Measurements from ENCODE around the gene CTSF.
A peak's percentile ranks its signal among the peaks of the same experiment; 100 is the strongest.
"Not testable (repeated sequence)": the region's sequence is repeated elsewhere in the genome, so short reads cannot be mapped to it uniquely, and the experiment has no call there.

CTSF gene

DNA sequence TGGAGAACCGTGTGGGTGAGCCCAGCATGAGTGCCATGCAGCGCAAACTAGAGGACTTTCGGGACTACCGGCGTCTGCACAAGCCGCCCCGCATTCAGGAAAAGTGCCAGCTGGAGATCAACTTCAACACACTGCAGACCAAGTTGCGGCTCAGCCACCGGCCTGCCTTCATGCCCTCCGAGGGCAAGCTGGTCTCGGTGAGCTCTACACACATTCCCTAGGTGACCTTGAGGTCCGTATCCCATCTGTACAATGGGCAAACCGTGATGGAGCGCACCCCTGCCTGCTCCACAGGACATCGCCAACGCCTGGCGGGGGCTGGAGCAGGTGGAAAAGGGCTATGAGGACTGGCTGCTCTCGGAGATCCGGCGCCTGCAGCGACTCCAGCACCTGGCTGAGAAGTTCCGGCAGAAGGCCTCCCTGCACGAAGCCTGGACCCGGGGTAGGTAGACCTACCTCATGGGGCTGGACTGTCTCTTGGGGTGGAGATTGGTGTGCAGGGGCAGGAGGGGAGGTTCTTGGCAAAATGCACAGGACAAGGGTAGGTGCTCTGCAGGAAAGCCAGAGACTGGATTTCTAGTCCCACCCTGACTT lies 10.6 kb downstream of the CTSF start:
- no peak for DNase-seq

GRCh38 chr11:66556086-66556485 lies 12.3 kb downstream of the CTSF start:
- DNase-seq = no peak

DNA sequence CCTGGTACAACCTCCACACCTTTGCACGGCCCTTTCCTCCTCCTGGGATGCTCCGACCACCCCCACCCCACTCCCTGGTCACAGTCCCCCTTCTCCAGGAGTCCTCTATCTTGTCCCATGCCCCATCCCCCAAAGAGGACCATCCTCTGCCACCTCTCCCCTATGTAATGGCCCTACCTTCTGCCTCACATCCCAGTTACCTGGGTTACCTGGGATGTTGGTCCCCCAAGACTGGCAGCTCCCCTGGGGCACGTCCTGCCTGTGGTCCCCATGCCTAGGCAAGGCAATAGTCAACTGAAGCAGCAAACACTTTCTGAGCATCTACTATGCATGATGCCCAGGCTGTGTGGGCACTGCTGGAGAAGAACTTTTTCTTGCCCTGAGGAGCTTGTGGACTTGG lies 13.0 kb downstream of the CTSF start:
- no peak for DNase-seq

DNA sequence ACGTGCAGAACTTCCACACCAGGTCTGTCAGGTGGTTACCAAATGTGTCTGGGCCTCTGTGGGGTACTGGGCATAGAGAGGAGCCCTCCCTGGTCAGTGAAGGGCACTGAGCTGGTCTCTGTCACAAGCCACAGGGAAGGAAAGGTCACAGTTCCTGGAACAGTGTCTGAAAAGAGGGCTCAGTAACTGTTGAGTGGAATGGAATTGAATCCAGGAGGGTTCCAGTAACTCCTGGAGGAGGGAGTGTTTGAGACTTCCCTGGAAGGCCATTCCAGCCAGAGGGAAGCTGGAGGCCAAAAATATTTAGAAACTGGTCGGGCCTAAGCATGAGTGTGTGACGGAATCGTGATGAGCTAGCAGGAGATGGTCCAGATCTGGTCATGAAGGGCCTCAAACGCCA lies 13.8 kb downstream of the CTSF start:
- DNase-seq = no peak

DNA sequence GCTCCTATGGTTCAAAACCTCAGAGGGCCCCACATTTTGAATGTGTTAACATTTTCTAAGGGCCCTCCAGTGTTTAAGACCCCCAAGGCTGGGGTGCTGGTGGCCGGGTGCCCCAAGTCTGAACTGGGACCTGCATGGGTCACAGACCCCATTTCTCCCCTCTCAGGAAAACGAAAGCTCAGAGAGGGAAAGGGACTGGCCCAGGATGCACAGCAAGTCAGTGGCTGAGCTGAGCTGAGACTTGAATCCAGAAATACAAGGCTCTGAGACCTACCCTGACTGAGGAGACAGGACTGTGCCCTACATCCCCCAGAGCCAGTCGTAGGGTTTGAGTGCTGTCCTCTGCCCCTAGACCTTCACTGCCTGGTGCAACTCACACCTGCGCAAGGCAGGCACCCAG lies 17.5 kb downstream of the CTSF start:
- DNase-seq = no peak

- no peak for DNase-seq
Observed at GRCh38 chr11:66549696-66550095, 18.7 kb downstream of the CTSF start.

DNA sequence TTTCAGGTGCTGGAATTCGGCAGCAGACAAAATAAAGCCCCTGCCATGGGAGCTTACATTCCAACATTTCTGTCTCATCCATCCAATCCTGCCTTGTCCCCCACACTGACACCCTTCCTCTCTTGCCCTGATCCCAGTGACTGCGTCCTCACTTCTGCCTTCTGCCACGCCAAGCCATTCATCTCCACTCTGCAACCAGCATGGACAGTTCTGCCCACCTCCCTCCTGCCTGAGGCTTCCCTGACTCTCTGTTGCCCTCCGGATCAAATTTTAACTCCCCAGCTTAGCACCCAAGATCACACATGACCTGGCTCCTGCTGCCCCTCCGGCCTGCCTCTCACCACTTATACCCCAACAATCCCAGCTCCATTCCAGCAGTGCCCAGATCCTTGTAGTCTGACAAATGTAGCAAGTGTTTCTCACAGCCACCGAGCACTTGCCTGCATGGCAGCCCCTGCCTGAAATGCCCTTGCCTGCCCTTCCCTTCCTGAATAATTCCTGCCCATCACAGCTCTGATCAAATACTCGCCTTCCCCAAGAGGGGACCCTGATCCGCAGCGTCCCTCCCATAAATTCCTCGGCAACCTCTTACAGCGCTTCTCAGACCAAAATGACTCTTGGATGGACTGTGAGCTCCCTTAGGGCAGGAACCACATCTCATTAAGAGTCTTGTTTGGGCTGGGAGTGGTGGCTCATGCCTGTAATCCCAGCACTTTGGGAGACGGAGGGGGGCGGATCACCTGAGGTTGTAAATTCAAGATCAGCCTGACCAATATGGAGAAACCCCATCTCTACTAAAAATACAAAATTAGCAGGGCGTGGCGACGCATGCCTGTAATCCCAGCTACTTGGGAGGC lies 19.4 kb downstream of the CTSF start:
- DNase-seq = no peak

DNA sequence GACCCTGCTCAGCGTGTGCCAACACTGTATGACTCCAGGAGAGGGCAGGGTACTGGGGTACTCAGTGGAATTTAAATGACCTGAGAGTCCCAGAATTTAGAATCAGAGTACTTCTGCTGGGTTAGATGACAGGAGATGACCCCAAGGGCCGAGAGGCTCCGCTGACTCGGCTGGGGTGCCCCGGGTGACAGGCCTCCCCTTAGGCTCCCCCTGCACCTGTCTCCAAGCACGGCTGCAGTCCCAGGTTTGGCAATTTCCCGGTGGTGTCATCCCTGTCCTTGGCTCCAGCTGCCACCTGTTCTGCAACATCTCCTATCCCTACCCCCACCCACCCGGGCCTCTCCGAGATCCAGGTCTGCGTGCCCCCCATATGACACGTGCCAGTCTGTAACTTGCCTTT lies 20.4 kb downstream of the CTSF start:
- no peak for DNase-seq

DNA sequence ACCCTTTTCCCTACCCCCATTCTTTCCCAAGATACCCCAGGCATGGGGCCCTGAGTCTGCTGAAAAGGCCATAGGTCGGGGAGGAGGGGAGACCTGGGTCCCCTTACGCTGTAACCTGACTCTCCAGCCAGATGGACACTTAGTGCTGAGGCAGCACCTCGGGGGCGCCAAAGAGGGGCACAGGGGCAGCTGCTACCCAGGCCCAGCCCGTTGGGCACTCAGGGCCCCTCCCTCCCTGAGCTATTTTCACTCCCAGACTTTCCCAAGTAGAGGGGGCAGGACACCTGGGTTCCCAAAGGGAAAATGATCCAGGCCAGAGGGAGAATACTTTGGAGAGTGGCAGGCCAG lies 20.8 kb downstream of the CTSF start:
- DNase-seq = no peak

- DNase-seq = no peak
Observed at GRCh38 chr11:66546966-66547661, 21.3 kb downstream of the CTSF start.

GRCh38 chr11:66546368-66546965 lies 21.9 kb downstream of the CTSF start, which contains the start of gene ACTN3:
TSS of gene ACTN3 (plus strand) at chr11:66546903. CDS start at chr11:66546938, 35 bp downstream.
- no peak for DNase-seq

DNA sequence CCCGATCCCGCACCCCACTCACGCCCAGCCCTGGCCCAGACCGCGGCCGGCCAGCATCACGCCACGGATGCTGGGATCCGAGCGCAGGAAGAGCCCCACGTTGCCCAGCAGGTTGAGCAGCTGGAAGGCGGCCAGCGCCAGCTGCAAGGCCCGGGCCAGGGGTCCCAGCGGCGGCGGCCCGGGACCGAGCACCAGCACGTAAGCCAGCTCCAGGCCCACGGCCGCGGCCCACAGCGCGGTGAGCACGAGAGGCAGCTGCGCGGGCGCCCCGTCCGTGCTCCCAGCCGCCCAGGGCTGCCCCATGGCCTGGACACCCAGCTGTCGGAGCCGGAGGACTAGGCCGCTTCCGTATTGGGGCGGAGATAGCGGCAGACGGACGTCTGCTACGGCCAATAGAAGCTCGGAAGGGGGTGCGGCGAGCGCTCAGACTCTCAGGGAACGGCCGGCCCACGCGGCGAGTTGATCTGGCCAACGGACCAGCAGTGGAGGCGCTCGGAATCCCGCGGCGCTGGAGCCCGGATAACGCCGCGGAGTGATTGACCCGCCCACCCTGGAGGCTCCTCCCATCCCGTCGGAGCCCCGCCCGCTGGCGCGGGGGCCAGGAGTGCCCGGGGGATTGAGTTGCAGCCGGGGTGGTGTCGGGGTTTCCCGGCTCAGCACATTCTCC lies 22.6 kb downstream of the CTSF start, which contains the start of gene ZDHHC24:
Gene ZDHHC24, minus strand, starts transcription at position 348 of the 667 bp plus-strand sequence. Its CDS starts 45 bp downstream, at position 303.
- peak; percentile 82 for DNase-seq

DNA sequence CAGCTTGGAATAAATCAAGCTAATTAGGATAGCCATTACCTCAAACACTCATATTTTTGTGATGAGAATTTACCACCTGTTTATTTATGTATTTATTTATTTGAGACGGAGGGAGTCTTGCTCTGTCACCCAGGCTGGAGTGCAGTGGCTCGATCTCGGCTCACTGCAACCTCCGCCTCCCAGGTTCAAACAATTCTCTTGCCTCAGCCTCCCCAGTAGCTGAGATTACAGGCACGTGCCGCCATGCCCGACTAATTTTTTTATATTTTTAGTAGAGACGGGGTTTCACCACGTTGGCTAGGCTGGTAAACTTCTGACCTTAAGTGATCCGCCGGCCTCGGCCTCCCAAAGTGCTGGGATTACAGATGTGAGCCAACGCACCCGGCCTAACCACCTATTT lies 23.5 kb downstream of the CTSF start:
- not testable (repeated sequence) for DNase-seq

- peak; percentile 40 for DNase-seq
Observed at GRCh38 chr11:66543263-66544107, 24.9 kb downstream of the CTSF start.

- no peak for DNase-seq
Observed at GRCh38 chr11:66542362-66542761, 26.0 kb downstream of the CTSF start.

DNA sequence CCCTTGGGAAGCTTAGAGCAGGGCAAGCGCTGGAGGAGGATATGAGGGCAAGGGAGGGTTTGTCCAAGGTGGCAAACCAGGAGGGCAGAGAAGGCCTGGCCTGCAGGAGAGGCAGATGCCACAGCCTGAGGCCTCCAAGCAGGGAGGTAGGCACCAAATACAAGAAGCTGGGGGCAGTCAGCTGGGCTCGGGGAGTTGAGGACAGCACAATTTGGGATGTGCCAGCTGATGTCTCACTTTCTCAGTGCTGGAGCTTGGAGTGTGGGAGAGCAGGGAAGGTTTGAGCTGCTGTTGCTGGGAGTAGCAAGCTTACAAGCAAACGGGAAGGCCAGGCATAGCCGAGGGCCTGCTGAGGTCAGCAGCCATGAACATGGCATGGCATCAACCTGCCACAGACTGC lies 26.5 kb downstream of the CTSF start:
- DNase-seq = no peak

DNA sequence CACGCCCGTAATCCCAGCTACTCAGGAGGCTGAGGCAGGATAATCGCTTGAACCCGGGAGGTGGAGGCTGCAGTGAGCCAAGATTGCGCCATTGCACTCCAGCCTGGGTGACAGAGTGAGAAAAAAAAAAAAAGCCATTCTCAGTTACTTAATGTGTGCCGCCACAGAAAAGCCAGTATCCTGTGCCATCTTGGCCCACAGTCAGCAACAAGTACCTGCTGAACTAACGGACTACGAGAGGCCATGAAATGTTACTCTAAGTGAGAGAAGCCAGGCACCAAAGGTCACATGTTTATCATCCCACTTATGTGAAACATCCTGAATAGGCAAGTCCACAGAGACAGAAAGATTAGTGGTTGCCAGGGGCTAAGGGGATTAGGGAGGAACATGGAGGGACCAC lies 27.8 kb downstream of the CTSF start:
- DNase-seq = not testable (repeated sequence)

DNA sequence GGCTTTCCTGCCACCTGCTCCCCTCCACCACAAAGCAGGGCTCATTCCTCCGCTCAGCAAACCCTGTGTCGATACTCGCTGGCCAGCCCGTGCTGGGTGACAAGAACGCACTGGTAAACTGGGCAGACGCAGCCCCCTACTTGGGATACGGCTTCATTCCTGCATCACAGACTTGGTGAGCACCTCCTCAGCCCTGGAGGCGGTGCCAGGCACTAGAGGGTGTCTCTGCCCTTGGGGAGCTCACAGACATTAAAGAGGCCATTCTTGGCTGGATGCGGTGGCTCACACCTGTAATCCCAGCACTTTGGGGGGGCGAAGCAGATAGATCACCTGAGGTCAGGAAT lies 28.6 kb downstream of the CTSF start:
- DNase-seq = no peak

GRCh38 chr11:66539170-66539869 lies 29.1 kb downstream of the CTSF start:
- DNase-seq = no peak

DNA sequence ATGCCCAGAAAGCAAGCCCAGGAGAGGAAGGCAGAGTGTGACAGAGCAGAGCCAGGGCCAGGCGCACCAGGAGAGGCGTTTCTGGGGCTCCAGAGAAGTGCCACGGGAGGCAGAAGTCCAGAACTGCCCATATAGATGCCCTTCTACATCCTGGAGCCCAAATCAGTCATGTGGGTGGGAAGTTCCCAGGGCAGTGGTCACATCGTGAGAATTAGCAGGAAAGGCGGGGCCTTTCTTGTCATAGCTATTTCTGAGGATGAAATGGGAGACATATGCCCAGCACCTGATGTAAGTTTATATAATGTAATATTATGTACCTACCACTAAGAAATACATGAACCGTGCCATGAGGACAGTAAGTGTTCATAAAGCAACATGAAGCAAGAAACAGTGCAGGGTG lies 35.6 kb downstream of the CTSF start:
- no peak for DNase-seq

- DNase-seq = no peak
Observed at GRCh38 chr11:66531841-66532240, 36.6 kb downstream of the CTSF start.
